Medulla oblongata (tissue), 1 donor: ENCODE measurements around the gene TTC4.

Experiments used
- DNase-seq: peaks from one replicate; pipeline ENCODE4 v3.0.0-alpha.2; 2015; ENCODE audit errors: extremely low spot score

The TTC4 gene

GRCh38 chr1:54703471-54703870 lies 12.2 kb upstream of the TTC4 start:
- DNase-seq, result no peak

GRCh38 chr1:54705153-54705552 lies 10.5 kb upstream of the TTC4 start:
- no peak for DNase-seq

GRCh38 chr1:54706419-54706818 lies 9.2 kb upstream of the TTC4 start:
- no peak for DNase-seq

GRCh38 chr1:54708385-54708784 lies 7.3 kb upstream of the TTC4 start:
- no peak for DNase-seq

GRCh38 chr1:54709547-54710292 lies 5.9 kb upstream of the TTC4 start:
- no peak for DNase-seq

GRCh38 chr1:54710434-54710833 lies 5.2 kb upstream of the TTC4 start:
- no peak for DNase-seq

GRCh38 chr1:54710841-54711240 lies 4.8 kb upstream of the TTC4 start:
- no peak for DNase-seq

- no peak for DNase-seq
Measured at GRCh38 chr1:54711536-54711935, 4.1 kb upstream of the TTC4 start.

- no peak for DNase-seq
Measured at GRCh38 chr1:54714881-54715492, 674 bp upstream of the TTC4 start.

- DNase-seq, result no peak
Measured at GRCh38 chr1:54716299-54717047, 812 bp downstream of the TTC4 start.

- DNase-seq, result no peak
Measured at GRCh38 chr1:54721719-54722118, 6.1 kb downstream of the TTC4 start.

- DNase-seq, result no peak
Measured at GRCh38 chr1:54723985-54724384, 8.3 kb downstream of the TTC4 start.

GRCh38 chr1:54724771-54725170 lies 9.1 kb downstream of the TTC4 start:
- no peak for DNase-seq

- no peak for DNase-seq
Measured at GRCh38 chr1:54728027-54728426, 12.4 kb downstream of the TTC4 start.

GRCh38 chr1:54736685-54737084 lies 21.0 kb downstream of the TTC4 start:
- DNase-seq, result no peak

GRCh38 chr1:54738244-54738643 lies 22.6 kb downstream of the TTC4 start:
- DNase-seq, result no peak

GRCh38 chr1:54741531-54741930 lies 25.9 kb downstream of the TTC4 start:
- DNase-seq, result no peak

GRCh38 chr1:54742282-54742681 lies 26.6 kb downstream of the TTC4 start:
- no peak for DNase-seq

GRCh38 chr1:54743416-54744226 lies 28.0 kb downstream of the TTC4 start:
- no peak for DNase-seq

- no peak for DNase-seq
Measured at GRCh38 chr1:54744696-54745095, 29.0 kb downstream of the TTC4 start.

GRCh38 chr1:54745274-54745673 lies 29.6 kb downstream of the TTC4 start:
- DNase-seq, result no peak

GRCh38 chr1:54745864-54746263 lies 30.2 kb downstream of the TTC4 start:
- no peak for DNase-seq
